HG02885 (cell line): Measurements from ENCODE around the gene CNOT10.
"Not testable (repeated sequence)": the region's sequence is repeated elsewhere in the genome, so short reads cannot be mapped to it uniquely, and the experiment has no call there.

Experiments used
- ATAC-seq: cut with Tn5 transposase; IDR thresholded peaks from one replicate; pipeline ENCODE4 v1.9.1; 2021; ENCODE audit warnings: mild to moderate bottlenecking; ENCODE audit not compliant: unreplicated experiment, poor library complexity

Gene CNOT10

DNA sequence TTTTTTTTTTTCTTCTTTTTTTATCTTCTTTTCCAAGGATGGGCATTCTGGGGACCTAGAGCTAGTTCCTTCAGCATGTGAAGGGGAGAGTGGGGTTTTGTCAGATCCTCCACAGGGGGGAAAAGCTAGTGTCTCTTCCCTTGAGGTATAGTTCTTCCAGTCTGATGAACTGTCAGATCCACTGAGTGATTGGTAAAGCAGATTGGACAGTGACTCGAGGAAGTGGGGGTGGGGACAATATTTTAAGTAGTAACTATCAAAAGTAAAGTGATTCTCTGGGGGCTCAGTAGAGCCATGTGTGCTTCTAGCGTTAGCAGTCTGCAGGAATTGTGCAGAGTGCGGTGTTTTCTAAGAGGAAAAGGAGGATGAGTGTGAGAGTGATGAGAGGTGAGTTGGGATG, 70.8 kb downstream of the CNOT10 start:
- ATAC-seq: no peak

DNA sequence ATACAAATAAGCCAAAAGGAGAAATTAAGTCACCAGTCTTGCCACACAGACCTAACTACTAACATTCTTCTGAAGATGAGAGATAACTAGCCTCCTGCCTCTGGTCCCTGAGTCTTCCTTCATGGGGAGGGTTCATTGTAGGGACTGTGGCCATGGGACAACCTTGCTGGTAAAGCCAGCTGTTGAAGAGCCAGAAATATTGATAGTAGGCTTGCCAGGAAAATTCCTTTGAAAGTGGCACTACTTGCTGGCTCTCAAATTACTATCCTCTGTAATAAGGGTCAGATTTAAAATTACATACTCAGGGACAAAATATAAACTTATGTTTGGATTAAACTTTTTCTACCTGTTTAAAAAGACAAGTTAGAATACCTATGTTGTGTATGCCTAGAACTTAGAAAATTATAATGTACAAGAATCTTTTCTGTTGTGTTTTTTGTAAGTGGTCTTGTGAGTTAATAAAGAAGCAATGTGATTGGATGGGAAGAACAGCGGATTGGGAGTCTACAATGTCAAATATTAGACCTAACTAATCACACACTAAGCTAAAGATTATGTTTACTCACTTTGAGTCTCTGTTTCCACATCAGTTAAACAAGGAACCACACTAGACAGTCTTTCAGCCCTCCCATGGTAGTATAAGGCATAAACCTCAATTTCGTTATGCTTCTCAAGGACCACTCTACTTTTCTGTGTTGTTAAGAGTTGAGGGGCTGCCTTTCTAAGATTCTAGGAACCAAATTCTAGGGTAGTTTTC, 72.8 kb downstream of the CNOT10 start:
- no peak for ATAC-seq

DNA sequence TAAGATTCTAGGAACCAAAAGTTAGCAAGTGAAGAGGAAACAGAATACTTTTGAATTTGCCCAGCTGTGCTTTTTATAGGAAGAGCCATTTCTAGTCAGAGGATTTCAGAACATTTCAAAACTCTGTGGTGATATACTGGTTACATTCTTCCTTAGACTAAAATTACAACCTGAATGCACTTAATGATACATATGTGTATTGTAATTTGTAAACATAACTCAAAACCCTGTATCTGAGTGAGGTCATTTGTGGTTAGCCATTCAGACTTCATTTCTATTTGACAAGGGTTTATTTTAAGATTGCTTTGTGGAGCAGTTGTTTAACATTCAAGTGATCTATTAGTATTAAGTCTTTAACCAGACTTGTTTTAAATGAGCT, 73.4 kb downstream of the CNOT10 start:
- no peak for ATAC-seq

DNA sequence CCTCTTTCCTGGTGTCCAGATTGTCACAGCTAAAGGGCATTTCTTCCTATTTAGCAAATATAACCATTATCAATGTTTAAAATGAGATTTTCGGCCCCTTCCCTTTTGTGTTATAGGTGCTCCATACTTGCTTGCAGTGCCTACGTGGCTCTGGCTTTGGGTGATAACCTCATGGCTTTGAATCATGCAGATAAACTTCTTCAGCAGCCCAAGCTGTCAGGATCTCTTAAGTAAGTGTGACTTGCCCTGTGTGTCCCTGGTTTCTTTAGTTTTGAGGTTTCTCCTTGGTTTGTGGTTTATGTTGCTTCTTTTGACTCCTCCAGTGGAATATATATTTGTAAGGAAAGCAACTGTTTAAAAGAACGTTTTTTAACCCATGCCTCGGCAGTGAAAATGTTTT, 74.4 kb downstream of the CNOT10 start:
- no peak for ATAC-seq

DNA sequence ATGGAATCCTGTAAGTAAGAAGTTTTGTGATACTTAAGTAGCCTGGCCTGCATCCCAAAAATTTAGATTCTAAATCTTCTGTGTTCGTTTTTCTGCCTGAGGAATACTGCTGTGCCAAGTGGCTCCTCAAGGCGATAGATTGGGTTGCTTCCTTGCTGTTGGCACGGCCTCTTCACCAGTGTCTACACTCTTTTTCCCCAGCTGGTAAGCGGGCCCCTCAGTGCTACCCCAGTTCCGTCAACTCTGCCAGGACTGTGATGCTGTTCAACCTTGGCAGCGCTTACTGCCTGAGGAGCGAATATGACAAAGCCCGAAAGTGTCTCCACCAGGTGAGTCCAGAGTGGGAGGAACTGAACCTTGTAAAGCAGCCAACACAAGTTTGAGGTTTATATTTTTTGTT, 79.5 kb downstream of the CNOT10 start:
- ATAC-seq: no peak

DNA sequence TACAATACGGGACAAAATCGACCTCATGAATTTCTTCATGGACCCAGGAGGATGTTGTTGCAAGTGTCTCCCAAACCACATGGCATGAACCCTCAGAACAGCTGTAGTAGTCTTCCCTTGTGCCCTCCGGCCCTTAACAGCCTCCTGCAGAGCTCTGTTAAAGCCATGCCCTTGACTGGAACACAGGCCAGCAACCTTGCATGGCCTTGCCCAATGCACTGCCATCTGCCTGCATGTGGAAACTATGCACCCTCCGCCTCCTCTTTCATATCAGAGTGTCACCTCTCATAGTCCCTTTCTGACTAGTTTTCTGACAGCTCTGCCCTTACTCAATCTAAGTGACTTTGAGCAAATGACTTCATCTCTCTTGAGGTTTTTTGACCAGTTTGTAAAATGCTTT, 93.4 kb downstream of the CNOT10 start:
- no peak for ATAC-seq

DNA sequence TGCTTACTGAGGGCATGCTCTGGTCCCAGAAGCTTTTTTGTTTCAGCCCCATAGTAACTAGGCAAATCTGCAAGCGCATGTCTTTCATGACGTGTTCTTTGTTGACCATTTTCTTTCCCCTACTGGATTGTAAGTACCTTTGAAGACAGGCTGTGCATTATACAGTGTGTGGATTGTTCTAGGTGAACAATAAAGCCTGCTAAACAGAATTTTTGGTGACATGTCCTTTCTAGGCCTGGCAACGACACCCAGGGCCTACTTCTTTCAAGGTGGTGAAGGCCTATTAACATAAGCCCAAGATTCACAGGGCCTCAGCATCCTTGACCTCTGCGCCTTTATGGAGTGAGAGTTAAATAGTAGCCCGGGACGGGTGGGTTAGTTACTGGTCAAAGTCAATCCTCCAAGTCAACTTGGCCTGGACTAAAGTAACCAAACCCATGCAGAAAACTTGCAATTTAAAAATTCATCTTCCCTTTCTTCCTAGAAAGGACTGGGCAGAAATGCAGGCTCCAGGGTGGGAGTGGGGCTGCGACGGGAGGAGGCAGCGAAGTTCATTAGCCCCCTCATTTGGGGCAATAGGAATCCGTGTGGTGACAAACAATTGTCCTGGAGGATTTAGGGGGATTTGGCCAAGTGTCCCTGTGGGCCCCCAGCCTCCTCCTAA, 95.2 kb downstream of the CNOT10 start:
- ATAC-seq: no peak

DNA sequence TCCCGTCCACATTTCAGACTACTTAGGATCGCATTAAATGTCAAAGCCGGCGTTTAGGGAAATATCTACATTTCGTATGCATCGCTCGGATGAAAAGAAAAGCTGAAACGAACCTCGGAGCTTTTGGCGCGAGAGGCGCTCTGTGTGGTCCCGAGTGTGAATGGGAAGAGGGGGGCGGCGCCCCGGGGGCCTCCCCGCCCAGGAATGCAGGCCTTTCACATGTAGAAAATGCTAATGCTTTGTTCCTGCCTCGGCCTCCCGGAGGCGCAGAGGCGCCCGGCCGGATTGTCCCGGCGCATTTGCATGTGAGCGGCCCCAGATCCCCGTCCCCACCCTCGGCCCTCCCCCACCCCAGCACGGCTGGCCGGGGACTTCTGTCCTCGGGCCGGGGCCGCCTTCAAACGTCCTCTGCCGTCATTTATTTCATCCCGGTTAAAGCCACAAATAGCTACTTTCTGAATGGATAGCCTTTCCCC, 95.8 kb downstream of the CNOT10 start:
- ATAC-seq: peak; percentile 39

DNA sequence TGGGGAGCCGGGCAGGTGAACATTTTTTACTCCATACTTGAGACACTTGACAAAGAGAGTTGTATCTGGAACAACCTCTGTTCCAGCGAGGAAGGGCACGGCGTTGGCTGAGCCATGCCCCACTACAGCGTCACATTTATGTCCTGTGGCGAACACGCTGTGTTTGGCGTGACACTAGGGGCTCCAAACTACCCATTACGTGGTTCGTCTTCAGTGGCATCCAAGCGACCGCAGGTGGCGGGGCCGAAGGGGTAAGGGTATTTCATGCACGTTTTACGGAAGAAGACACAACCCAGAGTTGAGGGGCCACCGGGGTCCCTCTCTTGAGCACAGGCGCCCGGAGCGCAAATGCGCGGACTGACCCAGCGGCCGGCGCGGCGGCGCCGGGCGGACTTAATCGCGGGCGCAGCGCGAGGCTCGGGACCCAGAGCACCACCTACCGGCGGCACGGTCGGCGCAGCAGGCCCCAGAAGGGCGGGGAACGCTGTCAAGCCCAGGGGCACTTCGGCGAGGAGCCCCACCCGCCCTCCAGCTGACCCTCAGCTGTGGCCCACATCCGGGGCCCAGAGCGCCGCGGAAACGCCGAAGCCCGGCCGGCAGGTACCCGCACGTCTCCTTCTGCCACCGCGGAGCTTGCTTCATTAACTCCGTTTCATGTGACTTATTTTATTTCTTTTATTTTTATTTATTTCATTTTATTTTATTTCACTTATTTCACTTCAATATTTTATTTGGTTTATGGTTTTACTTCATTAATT, 96.4 kb downstream of the CNOT10 start:
- peak; percentile 95 for ATAC-seq

DNA sequence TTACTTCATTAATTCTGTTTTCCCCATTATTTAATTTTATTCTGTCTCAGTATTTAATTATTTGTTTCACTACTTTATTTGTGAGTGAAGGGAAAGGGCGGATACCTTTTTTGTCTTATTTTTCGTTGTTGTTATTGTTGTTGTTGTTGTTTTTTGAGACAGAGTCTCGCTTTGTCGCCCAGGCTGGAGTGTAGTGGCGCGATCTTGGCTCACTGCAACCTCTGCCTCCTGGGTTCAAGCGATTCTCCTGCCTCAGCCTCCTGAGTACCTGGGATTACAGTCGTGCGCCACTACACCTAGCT, 96.9 kb downstream of the CNOT10 start:
- not testable (repeated sequence) for ATAC-seq

DNA sequence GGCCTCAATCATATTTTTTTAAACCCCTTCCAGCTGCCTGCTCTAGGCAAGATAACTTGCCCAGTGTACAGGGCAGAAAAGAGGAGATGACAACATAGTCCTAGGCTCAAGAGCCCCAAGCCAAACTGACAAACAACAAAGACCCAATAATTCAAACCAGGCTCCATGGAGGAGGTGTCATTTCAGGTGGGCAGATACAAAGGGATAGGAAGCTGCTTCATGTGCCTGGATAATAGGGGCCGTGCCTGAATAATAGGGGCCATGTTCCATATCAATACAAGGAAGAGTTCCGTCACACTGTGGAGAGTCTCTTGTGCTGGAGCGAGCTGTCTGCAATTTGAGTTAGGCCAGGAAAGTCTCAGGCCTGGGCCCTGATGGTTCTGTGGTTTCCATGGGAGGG, 97.4 kb downstream of the CNOT10 start:
- ATAC-seq: no peak

DNA sequence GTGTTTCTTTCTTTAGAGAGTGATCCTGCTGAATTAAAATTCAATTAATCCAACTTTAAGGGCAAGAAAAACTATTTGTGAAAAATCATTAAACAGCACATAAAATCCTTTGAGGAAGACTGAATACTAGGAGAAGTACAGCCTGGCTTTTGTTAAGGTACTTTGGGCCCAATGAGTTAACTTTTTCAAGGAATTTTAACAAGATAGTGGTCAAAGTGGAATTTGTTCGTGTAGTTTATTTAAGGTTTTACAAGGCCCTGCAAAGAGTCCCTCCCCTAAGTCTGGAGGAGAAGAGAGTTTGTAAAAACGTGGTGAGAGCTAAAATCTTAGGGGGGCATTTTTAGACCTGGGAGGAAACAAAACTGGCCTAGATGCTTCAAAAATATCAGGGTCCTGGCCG, 106.8 kb downstream of the CNOT10 start:
- no peak for ATAC-seq

DNA sequence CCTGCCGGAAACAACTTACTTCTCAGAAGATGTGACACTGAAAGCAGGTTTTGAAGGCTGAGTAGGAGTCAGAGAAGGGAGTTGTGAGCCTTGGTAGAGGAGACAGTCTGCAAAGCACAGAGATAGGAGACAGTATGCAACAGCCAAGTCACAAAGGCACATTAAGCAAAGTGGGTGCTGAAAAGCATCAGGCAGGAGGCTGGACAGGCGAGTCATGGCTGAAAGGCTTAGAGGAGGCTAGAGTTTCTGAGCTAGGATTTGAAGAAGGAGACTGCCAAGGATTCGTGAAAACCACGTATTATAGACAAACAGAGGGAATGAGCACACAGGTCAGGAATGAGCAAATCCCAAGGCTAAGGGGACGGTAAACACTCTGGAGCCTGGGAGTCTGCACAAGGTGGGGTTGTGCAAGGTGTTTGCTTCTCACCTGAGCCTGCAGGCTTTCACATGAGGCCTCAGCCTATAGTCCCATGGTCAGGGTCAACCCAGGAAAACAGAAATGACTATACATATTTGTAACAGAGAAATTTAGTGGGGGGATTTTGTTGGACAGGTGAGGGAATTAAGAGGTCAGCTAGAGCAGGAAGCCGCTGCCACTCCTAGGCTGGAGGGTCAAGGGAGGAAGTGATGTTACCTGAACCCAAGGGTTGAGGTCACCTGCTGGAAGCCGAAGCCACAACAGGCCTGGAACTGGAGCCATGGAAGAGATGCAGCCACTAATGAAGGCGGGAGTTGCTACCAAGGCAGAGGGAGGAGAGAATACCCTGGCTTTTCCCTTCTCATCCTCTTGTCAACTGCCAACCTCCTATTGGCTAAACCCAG, 109.7 kb downstream of the CNOT10 start:
- no peak for ATAC-seq

DNA sequence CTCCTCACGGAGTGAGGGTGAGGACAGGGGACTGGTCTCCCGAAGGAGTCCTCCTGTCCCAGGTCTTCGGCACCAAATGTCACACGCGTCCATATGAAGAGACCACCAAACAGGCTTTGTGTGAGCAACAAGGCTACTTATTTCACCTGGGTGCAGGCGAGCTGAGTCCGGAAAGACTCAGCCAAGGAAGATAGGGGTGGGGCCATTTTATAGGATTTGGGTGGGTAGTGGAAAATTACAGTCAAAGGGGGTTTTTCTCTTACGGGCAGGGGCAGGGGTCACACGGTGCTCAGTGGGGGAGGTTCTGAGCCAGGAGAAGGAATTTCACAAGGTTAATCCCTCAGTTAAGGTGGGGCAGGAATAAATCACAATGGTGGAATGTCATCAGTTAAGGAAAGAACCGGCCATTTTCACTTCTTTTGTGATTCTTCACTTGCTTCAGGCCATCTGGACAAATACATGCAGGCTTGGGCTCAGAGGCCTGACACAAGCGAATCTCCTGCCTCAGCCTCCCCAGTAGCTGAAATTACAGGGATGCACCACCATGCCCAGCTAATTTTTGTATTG, 111.5 kb downstream of the CNOT10 start:
- not testable (repeated sequence) for ATAC-seq

DNA sequence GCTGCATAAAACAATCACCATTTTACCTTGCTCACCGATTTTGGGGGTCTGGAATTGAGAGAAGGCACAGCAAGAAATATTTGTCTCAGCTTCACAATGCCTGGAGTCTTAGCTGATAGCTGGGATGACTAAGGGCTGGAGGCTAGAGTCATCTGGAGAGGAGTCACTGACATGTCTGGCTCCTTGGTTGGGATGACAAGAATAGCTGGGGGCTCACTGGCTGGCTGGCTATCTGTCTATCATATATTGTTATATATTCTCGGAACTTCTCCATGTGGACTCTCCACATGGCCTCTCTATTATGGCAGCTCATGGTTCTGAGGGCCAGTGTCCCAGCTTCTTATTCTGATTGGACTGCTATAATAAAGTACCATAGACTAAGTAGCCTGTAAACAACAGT, 112.8 kb downstream of the CNOT10 start:
- no peak for ATAC-seq

DNA sequence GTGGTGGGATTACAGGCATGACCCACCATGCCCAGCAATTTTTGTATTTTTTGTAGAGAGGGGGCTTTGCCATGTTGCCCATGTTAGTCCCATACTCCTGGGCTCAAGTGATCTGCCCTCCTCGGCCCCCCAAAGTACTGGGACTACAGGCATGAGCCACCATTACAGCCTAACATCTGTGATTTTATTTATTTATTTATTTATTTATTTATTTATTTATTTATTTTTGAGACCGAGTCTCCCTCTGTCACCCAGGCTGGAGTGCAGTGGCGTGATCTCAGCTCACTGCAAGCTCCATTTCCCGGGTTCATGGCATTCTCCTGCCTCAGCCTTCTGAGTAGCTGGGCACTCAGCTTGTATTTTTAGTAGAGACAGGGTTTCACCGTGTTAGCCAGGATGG, 116.5 kb downstream of the CNOT10 start:
- ATAC-seq: not testable (repeated sequence)

DNA sequence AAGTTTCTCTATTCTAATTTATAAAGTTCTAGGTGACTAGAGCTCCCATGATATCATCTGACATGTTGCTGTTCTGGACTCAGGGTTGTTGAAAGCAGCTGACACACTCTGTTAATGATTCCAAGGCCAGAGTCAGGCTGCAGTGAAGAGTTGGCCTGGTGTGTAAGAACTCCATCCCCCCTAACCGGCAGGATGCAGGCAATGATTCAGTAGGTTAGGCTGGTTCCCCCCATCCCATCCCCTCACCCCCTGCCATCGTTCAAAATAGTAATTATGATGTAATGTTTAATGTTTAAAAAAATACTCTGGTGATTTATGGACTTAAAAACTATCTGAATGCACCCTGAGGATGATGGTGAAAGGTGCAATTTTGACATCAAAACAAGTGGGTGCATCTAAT, 128.2 kb downstream of the CNOT10 start:
- ATAC-seq: no peak

DNA sequence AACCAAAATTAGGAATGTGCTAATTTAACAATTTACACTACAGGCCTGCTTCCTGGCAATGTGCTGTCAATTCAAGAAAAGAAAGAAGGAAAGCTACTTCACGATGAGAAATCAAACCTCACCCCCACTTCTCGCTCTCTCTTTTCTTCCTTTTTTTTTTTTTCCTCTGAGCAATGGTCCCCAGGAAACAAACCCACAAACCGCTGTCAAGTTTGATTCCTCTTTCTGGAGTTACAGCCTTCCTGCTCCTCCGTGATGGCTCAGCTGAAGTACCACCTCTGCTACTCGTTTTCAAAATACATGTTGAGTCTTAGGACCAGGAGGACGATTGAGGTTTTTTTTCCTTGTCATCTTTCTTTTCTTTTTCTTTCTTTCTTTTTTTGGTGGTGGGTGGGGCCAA, 129.4 kb downstream of the CNOT10 start:
- ATAC-seq: no peak

DNA sequence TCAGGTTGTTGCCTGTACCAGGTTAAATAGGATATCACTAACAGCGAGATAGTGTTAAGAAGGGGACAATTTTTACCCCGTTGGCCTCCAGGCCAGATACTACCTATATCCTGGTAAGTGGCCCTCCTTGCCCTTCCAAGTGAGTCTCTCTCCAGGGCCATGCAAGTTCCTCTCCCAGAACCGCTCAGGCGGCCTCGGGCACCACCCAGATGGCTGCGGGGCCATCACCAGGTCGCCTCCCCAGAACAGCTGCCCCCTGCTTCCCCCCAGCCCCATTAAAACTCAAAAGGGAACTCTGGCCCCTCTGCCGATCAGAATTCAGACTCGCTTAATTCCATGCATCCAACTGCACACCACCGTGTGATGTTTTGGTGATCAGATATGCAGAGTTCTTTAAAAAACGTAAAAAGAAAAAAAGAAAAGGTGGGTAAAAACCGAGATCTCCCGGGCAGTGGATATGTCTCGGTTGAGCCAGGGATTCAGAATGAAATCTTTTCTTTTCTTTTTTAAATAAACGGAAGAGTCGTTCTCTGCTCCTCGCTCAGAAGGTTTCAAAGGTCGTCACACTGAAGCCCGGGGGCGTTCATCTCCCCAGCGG, 131.0 kb downstream of the CNOT10 start:
- no peak for ATAC-seq
